Left hindlimb (tissue), 1 donor: ENCODE results near the gene SCLY.
"Not testable (repeated sequence)": the region's sequence is repeated elsewhere in the genome, so short reads cannot be mapped to it uniquely, and the experiment has no call there.

ENCODE experiments used
- DNase-seq: peaks from one replicate; pipeline ENCODE4 v3.0.0-alpha.2; 2018

SCLY gene

DNA sequence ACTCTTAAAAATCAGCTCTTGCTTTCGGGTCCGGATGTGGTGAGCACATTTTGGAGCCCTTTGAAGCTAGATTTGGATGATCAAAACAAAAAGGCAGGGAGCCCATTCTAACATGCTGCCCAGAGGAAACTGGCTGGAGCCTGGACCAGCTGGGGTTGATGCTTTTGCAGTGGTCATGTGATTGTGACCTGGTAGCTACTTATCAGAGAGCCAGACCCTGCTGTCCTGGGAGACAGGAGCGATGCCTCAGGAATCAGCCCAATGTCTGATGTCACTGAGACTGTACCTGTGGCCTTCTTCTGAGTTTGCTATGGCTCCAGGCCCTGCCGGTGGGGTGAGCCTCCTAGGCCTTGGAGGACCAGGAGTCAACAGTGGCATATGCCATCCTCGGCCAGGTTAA, 18.7 kb upstream of the SCLY start:
- DNase-seq = no peak

DNA sequence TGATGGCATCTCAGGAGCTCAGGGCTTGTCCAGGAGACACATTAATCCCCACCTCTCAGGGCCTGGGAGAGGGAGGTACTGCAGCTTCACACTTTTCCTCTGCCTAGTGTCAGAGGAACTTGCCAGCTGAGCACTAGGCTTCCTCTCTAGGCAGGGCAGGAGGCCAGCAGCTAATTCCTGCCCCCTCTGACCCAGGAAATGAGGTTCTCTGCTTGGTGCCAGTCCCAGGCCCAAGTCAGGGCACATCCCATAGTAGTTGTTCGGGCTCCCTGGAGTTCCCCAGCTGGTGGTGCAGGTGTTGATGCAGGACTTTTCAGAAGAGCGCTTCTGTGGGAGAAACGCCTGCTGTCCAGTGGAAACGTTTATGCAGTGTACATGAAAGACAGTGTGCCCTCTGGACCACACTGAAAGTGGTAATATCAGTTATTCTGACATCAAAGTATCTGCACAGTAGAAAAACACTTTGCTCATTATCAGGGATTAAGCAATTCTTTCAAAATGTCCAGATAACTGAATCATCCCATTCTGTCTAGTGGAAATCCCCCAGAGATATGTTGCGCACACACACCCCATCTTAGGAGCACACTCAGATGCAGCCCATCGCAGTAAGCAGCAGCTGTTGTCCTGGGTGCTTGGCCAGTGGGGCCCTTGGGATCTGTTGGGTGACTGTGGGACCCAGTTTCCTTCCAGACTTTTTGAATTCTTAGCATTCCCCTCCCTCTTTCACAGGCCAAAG, 17.8 kb upstream of the SCLY start:
- DNase-seq = no peak

DNA sequence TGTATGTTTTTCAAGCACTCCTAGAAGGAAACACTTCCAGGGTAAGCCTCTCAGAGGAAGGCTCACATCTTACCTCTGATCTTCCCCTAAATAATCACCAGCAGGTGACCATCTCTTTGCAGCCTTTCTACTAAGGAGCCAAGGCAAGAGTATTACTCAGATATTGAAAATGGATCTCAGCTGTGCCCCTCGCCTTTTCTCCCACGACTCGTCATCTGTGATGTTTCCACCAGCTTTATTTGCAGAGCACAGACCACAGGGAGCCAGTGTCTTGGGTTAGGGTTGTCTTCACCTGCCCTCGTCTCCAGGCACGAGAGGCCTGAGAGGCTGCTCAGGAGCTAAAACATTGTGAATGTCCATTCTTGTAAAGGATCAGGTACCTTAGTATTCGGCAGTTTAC, 16.9 kb upstream of the SCLY start:
- DNase-seq = no peak

DNA sequence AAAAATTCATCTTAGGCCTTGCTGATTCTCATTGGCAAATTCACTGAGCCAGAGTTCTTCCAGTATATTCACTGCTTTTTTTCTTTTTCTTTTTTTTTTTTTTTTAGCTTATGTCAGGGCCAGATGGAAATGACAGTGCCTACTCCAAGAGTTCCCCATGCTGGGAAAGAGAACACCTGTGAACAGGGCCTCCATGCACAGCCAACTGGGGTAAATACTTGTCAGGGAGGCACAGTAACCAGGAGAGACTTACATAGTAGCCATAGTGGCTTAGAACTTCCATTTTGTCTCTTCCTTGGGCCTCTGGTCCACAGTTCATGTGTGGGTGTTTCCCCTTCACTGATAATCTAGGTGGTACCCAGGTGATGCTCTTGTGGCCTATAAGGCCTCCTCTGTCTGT, 15.2 kb upstream of the SCLY start:
- DNase-seq = no peak

DNA sequence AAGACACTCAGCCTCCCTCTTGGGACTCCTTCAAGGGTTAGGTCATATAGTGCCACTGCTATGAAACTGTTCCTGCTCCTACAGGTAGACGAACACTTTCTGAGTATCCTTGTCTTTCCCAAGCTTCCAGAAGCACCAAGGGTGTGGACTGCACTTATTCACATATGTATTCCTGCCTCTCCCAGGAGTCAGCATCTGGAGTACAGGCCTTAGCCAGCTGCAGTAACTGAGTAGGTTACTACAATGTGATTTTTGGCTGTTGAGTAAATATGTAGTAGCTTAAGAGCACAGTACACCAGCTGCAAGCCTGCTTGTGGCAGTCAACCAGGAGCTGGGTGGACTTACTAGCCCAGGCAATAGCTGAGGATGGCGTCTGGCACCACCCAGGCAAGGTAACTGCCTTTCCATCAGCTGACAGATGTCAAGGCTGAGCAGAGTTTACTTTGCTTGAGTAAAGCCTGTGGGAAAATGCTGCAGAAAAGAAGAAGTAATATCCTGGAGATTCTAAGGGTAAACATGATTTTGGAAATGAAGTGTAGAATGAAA, 14.0 kb upstream of the SCLY start:
- no peak for DNase-seq

DNA sequence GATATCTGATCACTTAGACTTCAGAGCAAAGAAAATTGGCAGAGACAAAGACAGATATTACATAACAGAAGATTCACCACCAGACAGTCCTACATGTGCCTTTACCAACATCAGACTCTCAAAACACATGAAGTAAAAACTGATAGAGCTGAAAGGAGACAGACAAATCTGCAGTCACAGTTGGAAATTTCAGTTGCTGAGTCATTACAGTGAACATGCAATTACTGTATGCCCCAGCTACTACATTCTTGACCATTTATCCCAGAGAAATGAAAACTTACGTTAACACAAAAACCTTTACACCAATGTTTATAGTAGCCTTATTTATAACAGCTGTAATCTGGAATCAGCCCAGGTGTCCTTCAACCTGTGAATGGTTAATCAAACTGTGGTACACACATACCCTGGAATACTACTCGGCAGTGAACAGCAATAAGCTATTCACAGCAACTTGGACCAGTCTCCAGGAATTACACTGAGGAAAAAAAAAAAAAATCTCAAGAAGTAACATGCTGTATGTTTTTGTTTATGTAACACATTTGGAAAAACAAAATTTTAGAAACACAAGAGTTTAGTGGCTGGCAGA, 7.5 kb upstream of the SCLY start:
- DNase-seq = no peak

DNA sequence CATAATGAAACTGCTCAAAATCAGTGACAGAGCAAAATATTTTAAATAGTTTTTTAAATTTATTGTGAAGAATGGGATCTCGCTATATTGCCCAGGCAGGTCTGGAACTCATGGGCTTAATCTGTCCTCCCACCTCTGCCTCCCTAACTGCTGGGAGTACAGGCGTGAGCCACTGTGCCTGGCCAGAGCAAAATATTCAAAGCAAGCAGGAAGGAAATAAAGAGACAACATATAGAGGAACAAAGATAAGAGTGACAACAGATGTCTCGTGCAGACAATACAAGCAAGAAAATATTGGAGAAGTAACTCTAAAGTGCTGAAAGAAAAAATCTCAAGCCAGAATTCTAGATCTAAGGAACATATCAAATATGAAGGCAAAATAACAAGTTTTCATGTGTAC, 5.0 kb upstream of the SCLY start:
- DNase-seq = no peak

DNA sequence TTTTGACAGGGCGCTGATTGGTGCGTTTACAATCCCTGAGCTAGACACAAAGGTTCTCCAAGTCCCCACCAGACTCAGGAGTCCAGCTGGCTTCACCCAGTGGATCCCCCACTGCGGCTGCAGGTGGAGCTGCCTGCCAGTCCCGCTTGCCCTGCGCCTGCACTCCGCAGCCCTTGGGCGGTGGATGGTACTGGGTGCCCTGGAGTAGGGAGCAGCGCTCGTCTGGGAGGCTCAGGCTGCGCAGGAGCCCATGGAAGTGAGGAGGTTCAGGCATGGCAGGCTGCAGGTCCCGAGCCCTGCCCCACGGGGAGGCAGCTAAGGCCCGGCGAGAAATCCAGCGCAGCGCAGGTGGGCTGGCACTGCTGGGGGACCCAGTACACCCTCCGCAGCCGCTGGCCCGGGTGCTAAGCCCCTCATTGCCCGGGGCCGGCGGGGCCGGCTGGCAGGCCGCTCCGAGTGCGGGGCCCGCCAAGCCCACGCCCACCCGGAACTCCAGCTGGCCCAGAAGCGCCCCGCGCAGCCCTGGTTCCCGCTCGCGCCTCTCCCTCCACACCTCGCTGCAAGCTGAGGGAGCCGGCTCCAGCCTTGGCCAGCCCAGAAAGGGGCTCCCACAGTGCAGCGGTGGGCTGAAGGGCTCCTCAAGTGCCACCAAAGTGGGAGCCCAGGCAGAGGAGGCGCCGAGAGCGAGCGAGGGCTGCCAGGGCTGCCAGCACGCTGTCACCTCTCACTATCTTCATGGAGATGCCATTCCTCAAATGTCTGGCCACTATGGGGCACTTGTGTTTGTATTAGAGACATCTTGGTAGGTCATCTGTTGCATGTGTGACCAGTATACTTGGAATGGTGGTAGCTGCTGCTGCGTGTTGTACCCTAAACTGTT, 2.9 kb upstream of the SCLY start:
- DNase-seq = not testable (repeated sequence)

DNA sequence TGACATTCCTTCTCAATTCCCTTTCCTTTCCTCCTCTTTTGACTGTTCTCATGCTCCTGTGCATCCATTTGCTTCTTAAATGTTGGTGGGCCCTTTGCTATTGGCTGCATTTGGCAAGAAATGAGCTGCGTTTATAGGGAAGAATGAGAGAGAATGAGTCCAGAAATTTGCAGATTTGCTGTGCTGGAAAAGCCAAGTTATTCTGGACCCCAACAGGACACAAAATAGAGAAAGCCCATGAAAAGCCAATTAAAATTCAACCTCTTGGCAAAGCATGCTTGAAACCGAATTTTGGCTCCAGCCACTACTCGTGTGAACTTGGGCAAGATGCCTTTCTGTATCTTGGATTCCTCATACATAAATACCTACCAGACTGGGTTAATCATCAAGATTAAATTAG, 1.3 kb upstream of the SCLY start:
- DNase-seq = no peak

DNA sequence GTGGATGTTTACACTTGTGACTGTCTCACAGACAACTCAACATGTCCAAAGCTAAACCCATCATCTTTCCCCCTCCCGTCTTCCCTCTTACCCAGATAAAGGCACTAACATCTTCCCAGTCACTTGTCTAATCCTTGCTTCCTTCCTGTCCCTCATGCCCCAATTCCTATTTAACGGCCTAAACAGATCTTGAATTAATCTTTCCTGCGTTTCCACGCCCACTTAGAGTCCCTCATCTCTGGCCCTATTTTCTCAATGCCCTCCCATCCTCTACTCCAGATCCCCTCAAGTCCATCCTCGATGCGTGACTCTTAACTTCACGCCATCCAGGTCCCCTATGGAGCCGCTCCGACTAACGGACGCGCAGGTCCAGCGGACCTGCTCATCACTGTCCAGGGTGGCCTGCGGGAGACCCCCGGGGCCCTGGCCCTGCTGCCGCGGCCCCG, 682 bp upstream of the SCLY start:
- no peak for DNase-seq

DNA sequence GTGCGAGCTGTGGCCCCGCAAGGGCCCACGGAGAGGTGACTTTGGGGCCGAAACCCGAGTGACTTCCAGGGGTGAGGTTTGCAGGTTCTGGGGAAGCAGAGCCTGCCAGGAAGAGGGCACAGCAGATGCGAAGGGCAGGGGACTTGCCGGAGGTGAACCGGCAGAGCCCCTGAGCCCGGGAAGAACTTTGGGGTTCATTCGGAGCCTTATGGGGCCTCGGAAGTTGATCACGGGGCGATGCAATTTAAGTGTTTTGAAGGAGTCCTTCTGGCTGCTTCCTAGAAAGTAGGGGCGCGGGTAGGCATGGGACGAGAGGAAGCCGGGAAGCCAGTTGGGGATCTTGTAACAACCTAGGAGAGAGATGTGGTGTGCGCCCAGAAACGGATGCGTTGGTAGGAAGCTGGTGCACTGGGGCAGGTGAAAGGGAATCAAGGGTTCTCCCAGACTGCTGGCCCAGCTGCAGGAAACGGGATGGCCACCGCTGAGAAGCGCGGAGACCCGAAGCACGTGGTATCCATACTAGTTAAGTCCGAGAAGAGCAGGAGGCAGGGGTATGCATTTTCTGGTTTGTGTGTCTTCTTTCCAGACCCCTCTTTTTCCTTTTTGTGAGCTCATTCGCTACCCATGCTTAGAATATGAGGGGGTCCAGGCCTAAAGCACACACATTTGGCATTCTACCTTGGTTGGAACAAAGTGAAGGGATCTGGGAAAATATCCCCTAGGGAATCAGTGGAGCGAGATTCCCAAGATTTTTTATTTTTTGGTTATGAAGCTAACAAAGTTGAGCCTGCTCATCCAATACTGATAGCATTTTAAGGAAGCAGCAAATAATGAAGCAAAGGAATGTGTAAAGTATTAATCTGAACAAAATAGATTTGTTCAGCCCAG, 758 bp downstream of the SCLY start:
- peak; percentile 51 for DNase-seq

DNA sequence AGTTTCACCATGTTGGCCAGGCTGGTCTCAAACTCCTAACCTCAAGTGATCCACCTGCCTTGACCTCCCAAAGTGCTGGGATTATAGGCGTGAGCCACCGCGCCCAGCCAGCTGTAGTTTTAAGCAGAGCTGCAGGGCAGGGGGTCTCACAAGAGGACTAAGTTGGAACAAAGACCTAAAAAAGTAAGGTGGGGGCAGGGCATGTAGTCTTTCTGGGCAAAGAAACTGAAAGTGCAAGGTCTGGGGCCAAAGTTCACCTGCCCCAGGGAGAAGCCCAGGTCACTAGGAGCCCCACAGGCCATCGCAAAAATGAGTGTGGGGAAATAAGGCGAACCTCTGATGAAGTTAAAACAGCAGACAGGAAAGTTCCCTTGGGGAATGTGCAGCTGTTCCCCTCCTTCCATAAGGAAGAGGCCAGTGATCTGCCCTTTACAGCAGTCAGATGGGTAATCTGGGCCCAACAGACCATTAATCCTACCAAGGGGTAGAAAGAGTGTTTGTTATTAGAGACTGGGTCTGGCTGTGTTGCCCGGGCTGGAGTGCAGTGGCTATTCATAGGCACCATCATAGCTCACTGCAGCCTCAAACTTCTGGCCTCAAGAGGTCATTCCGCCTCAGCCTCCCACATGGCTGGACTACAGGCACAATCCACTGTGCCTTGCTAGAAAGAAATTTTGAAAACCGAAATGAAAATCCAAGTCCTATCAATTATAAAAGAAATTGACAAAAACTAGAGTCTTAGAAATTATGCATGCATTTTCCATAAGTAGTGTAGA, 2.8 kb downstream of the SCLY start:
- DNase-seq = no peak

DNA sequence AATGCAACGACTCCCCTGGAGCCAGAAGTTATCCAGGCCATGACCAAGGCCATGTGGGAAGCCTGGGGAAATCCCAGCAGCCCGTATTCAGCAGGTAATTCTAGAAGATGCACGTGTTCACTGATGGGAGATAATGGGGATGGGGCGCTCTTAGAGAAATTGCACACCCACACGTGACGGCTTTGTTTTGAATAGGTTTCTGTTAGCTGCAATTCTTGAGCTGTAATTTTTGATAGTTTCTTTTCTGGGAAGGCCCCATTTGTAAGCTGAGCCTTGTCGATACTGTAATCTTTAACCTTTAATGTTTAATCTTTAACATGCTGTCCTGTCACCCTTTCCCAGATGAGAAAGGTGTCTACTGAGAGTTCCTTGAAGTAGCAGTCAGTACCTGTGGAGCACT, 3.6 kb downstream of the SCLY start:
- no peak for DNase-seq

DNA sequence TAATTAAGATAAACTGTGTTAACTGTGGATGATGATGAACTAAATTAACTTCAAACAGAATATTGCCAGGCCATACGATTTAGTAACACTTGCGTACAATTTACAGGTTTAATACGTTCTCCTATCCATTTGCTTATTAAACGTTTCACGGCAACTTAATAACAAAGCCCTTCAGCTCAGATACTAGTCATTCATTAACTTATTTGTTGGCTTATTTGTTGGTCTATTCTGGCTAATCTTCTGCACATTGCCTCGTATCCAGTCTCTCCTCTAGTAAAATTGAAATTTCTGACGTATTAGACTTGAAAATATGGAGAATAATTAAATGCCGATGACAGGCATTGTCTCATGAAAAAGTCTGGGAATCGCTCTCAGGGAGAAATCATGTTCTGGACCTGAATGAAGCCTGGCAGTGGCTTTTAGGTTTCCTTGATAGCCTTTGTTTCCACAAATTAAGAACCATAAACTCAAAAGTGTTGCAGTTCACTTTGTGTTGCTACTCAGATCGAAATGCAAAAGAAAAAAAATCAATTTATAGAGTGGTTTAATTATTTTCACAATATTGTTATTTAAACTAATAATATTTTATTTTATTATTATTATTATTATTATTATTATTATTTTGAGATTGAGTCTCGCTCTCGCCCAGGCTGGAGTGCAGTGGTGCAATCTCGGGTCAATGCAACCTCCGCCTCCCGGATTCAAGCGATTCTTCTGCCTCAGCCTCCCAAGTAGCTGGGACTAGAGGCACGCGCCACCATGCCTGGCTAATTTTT, 4.5 kb downstream of the SCLY start:
- no peak for DNase-seq

DNA sequence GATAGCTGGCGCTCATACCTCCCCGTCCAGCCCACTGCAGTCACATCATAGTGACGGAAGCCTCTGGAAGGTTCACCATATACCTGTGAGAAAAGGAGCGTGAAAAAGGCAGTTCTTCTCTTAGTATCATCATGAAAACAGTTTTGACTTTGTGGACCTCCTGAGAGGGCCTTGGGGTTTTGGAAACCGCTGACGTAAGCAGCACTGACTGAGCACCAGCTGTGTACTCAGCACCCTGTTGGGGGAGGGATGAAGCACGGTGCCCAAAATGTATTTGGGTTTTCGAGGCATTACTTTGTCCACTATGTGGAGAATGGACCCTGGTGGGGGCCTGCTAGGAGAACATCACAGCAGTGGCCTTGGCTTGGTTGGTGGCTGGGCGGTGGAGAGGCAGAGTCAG, 5.4 kb downstream of the SCLY start:
- DNase-seq = no peak

DNA sequence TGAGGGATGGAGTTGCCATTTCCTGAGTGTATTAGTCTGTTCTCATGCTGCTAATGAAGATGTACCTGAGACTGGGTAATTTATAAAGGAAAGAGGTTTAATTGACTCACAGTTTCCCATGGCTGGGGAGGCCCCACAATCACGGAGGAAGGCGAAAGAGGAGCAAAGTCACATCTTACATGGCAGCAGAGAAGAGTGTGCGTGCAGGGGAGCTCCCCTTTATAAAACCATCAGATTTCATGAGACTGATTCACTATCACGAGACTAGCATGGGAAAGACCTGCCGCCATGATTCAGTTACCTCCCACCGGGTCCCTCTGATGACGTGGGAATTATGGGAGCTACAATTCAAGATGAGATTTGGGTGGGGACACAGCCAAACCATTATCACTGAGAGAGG, 5.9 kb downstream of the SCLY start:
- not testable (repeated sequence) for DNase-seq

DNA sequence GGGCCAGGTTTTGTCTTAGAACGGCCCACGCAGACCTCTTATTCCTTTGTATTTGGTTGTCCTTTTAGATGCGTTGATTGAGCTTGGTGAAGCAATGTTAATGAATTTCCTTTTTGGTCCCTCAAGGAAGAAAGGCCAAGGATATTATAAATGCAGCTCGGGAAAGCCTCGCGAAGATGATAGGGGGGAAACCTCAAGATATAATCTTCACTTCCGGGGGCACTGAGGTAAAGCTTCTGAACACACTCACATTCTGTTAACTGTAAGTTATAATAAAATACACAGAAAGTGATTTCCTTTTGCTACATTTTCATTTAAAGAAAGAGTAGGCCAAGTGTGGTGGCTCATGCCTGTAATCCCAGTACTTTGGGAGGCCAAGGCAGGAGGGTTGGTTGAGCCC, 7.1 kb downstream of the SCLY start:
- no peak for DNase-seq

DNA sequence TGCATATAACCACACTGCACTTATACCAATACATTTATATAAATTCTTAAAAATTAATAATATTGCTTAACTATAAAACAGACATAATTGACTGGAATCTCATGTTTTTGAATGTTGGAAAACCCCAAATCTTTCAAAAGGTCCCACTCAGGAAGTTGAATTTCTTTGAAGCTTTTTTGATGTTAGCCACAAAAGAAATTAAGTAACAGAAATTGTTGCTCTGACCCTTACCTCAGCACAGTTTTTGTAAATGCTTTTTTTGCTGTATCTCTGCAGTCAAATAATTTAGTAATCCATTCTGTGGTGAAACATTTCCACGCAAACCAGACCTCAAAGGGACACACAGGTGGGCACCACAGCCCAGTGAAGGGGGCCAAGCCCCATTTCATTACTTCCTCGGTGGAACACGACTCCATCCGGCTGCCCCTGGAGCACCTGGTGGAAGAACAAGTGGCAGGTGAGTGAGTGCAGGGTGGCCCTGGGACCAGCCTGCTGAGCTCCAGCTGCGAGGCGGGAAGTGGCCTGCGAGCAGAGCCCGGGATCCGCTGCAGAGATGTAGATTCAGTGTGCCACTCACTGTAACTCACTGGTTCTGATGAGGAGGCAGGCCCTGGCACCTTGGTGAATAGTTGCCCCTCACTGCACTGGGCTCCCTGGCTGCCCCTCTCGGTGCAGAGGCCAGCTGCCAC, 8.4 kb downstream of the SCLY start:
- DNase-seq = no peak

DNA sequence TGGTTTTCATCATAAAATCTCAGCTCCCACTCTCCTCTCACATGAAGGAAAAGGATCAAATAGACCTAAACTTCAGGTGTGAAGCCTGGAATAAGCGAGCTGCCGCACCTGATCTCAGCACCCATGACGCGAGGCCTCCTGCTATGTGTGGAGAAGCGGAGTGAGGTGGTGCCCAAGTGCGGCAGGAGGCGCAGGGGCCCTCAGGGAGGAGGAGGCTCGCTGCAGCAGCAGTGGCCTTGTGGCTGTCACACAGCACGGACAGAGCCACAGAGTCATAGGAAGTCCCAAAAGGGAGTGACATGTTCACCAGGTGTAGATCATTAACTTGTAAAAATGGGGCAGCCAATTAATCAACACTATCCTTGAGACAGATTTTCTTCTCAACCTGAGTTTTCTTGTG, 9.1 kb downstream of the SCLY start:
- DNase-seq = no peak

DNA sequence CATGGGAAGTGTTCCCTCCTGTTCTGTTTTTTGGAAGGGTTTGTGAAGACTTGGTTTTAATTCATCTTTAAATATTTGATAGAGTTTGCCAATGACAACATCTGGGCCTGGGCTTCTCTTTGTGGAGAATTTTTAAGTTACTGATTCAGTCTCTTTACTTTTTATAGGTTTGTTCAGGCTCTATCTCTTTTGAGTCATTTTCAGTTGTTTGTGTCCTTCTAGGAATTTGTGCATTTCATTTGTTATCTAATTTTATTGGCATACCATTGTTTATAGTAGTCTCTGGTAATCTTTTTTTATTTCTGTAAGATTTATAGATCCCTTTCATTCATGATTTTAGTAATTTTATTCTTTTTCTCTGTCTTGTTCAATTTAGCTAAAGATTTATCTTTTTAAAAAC, 14.6 kb downstream of the SCLY start:
- no peak for DNase-seq
